ENCODE measurements around the gene EVI2B. TPM values are rescaled to one million over a fixed set of nuclear protein-coding genes. Genes with fewer than 3 reads are reported as not detected.
"Not testable (repeated sequence)": the region's sequence is repeated elsewhere in the genome, so short reads cannot be mapped to it uniquely, and the experiment has no call there.

Gene EVI2B, protein sequence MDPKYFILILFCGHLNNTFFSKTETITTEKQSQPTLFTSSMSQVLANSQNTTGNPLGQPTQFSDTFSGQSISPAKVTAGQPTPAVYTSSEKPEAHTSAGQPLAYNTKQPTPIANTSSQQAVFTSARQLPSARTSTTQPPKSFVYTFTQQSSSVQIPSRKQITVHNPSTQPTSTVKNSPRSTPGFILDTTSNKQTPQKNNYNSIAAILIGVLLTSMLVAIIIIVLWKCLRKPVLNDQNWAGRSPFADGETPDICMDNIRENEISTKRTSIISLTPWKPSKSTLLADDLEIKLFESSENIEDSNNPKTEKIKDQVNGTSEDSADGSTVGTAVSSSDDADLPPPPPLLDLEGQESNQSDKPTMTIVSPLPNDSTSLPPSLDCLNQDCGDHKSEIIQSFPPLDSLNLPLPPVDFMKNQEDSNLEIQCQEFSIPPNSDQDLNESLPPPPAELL
- total RNA-seq: 15.7 TPM

- ATAC-seq (no peak), DNase-seq (ENCODE audit: low spot score) (no peak)
- intact Hi-C loops (cut with DNase I): no loop called here
Observed at GRCh38 chr17:31313982-31314781, at the start of gene EVI2B. Gene EVI2B (minus strand): TSS chr17:31314054. CDS start chr17:31305609, 8,445 bp downstream.

DNA sequence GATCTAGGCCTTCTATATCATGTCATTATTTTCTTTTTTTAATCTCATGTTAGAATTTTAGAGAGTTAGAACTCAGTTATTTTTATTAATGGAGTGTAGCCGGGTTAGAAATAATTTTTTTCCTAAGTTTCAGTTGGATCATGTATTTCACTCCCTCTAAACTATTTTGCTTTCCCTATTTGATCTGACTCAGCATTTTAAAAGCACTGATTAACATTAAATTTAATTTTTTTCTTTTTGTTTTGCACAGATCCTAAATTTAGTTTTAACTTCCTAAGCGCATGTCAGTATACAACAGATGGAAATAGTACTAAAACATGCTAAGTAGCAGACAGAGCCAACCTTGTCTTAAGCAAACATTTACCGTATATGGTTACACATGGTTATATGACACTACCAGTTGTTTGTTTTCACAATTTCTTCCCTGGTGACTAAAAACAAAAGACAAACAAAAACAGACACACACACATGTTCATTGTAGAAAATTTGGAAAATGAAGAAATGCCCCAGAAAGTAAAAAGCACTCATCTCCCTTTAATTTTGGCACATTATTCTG lies 44.1 kb upstream of the EVI2B start:
- ATAC-seq (no peak), DNase-seq (ENCODE audit: low spot score) (no peak)
- intact Hi-C loops (cut with DNase I): no loop called here

GRCh38 chr17:31357091-31357490 lies 43.2 kb upstream of the EVI2B start:
- intact Hi-C loops (cut with DNase I): no loop called here
- ATAC-seq (no peak), DNase-seq (ENCODE audit: low spot score) (no peak)

- no peak for DNase-seq (ENCODE audit: low spot score)
- intact Hi-C loops (cut with DNase I): no loop called here
- ATAC-seq: no peak
Observed at GRCh38 chr17:31355935-31356334, 42.1 kb upstream of the EVI2B start.

GRCh38 chr17:31349454-31349853 lies 35.6 kb upstream of the EVI2B start:
- no peak for DNase-seq (ENCODE audit: low spot score)
- intact Hi-C loops (cut with DNase I): no loop called here
- ATAC-seq: no peak

DNA sequence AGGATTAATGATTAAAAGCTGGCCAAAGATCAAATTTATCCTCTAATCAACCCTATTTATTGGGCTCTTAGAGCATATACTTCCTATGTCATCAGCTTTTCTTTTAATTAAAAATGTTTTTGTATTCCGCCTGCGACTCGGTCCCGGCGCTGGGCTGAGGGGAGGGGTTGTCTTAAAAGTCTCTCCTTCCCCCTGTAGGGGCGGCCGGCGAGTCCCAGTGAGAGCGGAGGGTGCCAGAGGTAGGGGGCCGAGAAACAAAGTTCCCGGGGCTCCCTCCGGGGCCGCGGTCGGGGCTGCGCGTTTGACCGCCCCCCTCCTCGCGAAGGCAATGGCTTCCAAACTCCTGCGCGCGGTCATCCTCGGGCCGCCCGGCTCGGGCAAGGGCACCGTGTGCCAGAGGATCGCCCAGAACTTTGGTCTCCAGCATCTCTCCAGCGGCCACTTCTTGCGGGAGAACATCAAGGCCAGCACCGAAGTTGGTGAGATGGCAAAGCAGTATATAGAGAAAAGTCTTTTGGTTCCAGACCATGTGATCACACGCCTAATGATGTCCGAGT lies 31.4 kb upstream of the EVI2B start:
- intact Hi-C loops (cut with DNase I); ATAC-seq; DNase-seq (ENCODE audit: low spot score): not testable (repeated sequence)

DNA sequence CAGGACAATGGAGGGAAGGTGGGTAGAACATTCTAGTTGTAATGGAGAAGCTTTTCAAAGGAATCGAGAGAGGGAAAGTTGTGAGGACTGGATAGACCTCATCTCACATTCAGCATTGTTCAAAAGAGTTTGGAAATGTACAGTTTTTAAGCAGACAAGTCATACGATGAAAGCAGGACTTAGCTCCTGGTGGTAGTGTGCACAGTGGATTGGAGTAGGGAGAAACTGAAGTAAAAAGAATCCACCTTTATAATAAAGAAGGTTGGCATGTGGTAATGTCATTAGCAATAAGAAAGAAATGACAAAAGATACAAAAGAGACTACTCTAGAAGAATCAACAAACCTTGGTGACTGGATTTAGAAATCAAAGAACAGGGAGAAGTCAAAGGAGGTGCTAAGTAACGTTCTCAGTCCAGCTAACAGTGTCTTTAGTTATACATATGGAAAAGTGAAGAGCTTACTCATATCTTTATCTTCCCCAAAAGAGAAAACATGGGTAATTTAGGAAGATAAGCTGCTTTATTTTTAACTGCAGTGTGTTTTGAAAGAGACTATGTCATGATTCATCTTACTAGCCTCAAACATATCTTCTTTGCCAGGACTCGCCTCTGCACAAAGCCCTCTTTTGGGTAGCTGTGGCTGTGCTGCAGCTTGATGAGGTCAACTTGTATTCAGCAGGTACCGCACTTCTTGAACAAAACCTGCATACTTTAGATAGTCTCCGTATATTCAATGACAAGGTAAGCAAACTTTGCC lies 26.2 kb upstream of the EVI2B start:
- DNase-seq (ENCODE audit: low spot score) (no peak), ATAC-seq (no peak)
- intact Hi-C loops (cut with DNase I): no loop called here

GRCh38 chr17:31329221-31329620 lies 15.4 kb upstream of the EVI2B start:
- DNase-seq (ENCODE audit: low spot score) (no peak), ATAC-seq (no peak)
- intact Hi-C loops (cut with DNase I): no loop called here

- DNase-seq (ENCODE audit: low spot score): no peak
- intact Hi-C loops (cut with DNase I): no loop called here
- ATAC-seq: no peak
Observed at GRCh38 chr17:31328160-31328535, 14.3 kb upstream of the EVI2B start.

- intact Hi-C loops (cut with DNase I): no loop called here
- ATAC-seq (no peak), DNase-seq (ENCODE audit: low spot score) (no peak)
Observed at GRCh38 chr17:31327534-31328159, 13.8 kb upstream of the EVI2B start.

DNA sequence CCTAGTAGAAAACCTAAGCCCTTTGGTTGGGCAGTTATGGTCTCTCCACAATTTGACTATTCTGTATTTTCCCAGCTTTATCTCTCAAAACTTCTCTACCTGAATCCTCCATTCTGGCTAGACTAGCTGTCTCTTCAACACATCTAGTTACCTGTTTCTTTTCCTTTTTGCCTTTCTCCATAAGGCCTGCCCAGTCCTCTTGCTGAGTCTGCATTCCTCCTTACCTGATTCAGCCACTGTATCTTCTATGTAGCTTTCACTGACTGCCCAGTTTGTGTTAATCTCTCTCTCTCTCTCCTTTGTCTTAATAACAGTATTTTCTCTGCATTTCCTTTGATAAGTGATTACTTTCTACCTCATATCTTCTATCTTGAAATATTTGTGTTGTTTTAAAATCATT lies 9.7 kb upstream of the EVI2B start:
- DNase-seq (ENCODE audit: low spot score) (no peak), ATAC-seq (no peak)
- intact Hi-C loops (cut with DNase I): no loop called here

GRCh38 chr17:31321966-31322365 lies 8.1 kb upstream of the EVI2B start:
- ATAC-seq: no peak
- intact Hi-C loops (cut with DNase I): loop anchor here (2.0 kb wide), 1 partner anchor 53 kb away; no protein-coding TSS in a partner anchor
- no peak for DNase-seq (ENCODE audit: low spot score)

GRCh38 chr17:31321481-31321880 lies 7.6 kb upstream of the EVI2B start, which contains the start of gene EVI2A:
Gene EVI2A (minus strand): TSS chr17:31321622. CDS start chr17:31319013, 2,609 bp downstream.
- DNase-seq (ENCODE audit: low spot score) (no peak), ATAC-seq (peak; percentile 73)
- intact Hi-C loops (cut with DNase I): loop anchor here (2.0 kb wide), 1 partner anchor 53 kb away; no protein-coding TSS in a partner anchor

- intact Hi-C loops (cut with DNase I): loop anchor here (2.0 kb wide), 1 partner anchor 52 kb away; no protein-coding TSS in a partner anchor
- no peak for DNase-seq (ENCODE audit: low spot score)
- ATAC-seq: peak; percentile 68
Observed at GRCh38 chr17:31320791-31321190, 6.9 kb upstream of the EVI2B start.

GRCh38 chr17:31320241-31320640 lies 6.4 kb upstream of the EVI2B start:
- intact Hi-C loops (cut with DNase I): loop anchor here (2.0 kb wide), 1 partner anchor 51 kb away; no protein-coding TSS in a partner anchor
- ATAC-seq: no peak
- DNase-seq (ENCODE audit: low spot score): no peak

GRCh38 chr17:31318851-31319661 lies 5.2 kb upstream of the EVI2B start:
- intact Hi-C loops (cut with DNase I): no loop called here
- no peak for ATAC-seq
- no peak for DNase-seq (ENCODE audit: low spot score)

DNA sequence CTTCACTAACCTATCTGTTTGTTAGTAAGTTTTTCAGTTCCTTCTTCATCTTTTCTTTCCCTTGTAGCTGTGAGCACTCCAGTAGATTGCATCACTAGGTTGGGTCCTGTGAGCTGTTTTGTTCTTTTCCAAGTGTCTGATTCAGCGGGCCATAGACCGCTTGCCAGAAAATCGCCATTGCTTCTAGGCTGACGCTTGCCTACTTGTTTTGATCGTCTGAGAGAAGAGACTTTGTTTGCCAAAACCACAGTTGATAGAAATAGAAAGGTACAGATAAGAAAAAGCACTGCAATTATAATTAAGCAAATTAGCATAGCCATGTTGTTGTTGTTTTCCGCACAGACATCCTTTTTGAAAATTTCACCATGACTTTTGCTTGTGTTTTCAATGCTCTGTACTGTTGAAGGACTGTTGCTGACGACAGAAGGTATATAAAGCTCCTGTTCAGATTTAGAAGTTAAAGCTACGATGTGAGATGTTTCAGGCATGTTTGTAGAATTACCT lies 4.5 kb upstream of the EVI2B start:
- intact Hi-C loops (cut with DNase I): no loop called here
- peak; percentile 87 for ATAC-seq
- DNase-seq (ENCODE audit: low spot score): peak; percentile 63
